Muscle layer of colon (tissue), 2 donors: Measurements from ENCODE around the gene RNU6-9.
"Not testable (repeated sequence)": the region's sequence is repeated elsewhere in the genome, so short reads cannot be mapped to it uniquely, and the experiment has no call there.

ENCODE experiments used
- H3K27ac ChIP-seq: one replicate; pipeline ENCODE4 v1.7.0; 2013; ENCODE audit warnings: low read depth, mild to moderate bottlenecking, low read length, moderate library complexity
- H3K27me3 ChIP-seq, 2 donors: one replicate each; pipeline ENCODE4 v1.7.0; 2013; ENCODE audit warnings: low read length in 2 of 2, mild to moderate bottlenecking in 2 of 2; ENCODE audit not compliant: insufficient read depth in 2 of 2, control insufficient read depth in 1 of 2
- H3K36me3 ChIP-seq: one replicate; pipeline ENCODE4 v1.7.0; 2013; ENCODE audit warnings: mild to moderate bottlenecking, low read length; ENCODE audit not compliant: insufficient read depth
- H3K4me1 ChIP-seq: one replicate; pipeline ENCODE4 v1.7.0; 2013; ENCODE audit warnings: mild to moderate bottlenecking, low read length; ENCODE audit not compliant: insufficient read depth
- H3K4me3 ChIP-seq, 2 donors: one replicate each; pipeline ENCODE4 v1.7.0; 2013; ENCODE audit warnings: low read length in 2 of 2, low read depth in 1 of 2, mild to moderate bottlenecking in 1 of 2, moderate library complexity in 1 of 2
- H3K9ac ChIP-seq: one replicate; pipeline ENCODE4 v1.7.0; 2013; ENCODE audit warnings: low read length
- H3K9me3 ChIP-seq: one replicate; pipeline ENCODE4 v1.7.0; 2013; ENCODE audit warnings: mild to moderate bottlenecking, low read length
- donor health status: abdominal sarcoma.
- donor health status: Adenocarcinoma of cecum.

Gene RNU6-9

DNA sequence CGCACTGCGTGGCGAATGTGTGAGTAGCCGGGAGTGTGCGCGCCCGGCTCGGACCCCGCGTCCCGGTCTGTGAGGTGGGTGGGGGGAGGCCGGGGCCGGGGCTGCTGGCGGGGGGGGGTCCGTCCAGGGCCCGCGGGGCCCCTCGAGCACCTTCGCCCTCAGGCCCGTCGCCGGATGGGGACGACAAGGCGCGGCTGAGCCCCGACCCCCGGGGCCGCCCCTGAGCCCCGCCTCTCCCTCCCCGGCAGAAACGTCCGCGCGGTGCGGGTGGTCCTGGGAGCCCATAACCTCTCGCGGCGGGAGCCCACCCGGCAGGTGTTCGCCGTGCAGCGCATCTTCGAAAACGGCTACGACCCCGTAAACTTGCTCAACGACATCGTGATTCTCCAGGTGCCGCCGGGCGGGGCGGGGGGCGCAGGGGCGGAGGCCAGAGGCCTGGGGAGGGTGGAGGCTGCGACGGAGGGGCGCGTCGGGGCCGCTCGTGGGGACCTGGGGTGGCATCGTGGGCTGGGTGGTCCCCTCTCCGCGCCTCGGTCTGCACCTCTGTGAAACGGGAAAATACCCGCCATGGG lies 40.2 kb upstream of the RNU6-9 start:
- Histone ChIP-seq H3K9me3 (no peaks in the 10 kb centered on the region), H3K9ac (no peak overlapping the region), H3K4me1 (peaks cover 15% of the 10 kb centered on the region), H3K27me3 (peaks cover under 1 to 26% of the 10 kb centered on the region in 2 donors), H3K27ac (no peak overlapping the region), H3K36me3 (no peaks in the 10 kb centered on the region), H3K4me3 (no peak overlapping the region)

DNA sequence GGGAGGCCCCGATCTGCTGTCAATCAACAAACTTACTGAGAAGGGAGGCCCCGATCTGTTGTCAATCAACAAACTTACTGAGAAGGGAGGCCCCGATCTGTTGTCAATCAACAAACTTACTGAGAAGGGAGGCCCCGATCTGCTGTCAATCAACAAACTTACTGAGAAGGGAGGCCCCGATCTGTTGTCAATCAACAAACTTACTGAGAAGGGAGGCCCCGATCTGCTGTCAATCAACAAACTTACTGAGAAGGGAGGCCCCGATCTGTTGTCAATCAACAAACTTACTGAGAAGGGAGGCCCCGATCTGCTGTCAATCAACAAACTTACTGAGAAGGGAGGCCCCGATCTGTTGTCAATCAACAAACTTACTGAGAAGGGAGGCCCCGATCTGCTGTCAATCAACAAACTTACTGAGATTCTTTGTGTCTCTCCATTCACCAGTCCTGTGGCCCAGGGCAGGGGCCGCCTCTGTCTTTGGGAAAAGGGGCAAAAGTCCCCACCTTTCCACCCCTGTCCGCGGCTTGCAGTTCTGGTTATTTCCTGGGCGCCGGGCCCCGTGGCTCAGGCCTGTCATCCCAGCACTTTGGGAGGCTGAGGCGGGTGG lies 39.6 kb upstream of the RNU6-9 start:
- peaks cover 7 to 32% of the 10 kb centered on the region in 2 donors for H3K27me3 ChIP-seq
- not testable (repeated sequence) for H3K4me3 ChIP-seq, H3K36me3 ChIP-seq, H3K27ac ChIP-seq, H3K9ac ChIP-seq, H3K9me3 ChIP-seq
- H3K4me1 ChIP-seq = peaks cover 12% of the 10 kb centered on the region

DNA sequence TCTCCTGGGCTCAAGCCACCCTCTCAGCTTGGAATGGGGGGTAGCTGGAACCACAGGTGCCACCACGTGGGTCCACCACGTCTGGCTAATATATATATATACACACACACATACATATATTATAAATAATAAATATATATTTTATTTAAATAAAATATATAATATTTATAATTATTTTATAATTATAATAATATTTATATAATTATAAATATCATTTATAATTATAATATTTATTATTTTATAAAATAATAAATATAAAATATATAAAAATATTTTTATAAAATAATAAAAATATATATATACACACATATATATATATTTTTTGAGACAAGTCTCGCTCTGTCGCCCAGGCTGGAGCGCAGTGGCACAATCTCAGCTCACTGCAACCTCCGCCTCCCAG lies 38.7 kb upstream of the RNU6-9 start:
- H3K36me3 ChIP-seq = no peaks in the 10 kb centered on the region
- peaks cover 8 to 40% of the 10 kb centered on the region in 2 donors for H3K27me3 ChIP-seq
- H3K9me3 ChIP-seq = no peaks in the 10 kb centered on the region
- H3K9ac ChIP-seq = no peak overlapping the region
- H3K4me3 ChIP-seq = no peak overlapping the region
- H3K27ac ChIP-seq = no peak overlapping the region
- H3K4me1 ChIP-seq = peaks cover 12% of the 10 kb centered on the region

DNA sequence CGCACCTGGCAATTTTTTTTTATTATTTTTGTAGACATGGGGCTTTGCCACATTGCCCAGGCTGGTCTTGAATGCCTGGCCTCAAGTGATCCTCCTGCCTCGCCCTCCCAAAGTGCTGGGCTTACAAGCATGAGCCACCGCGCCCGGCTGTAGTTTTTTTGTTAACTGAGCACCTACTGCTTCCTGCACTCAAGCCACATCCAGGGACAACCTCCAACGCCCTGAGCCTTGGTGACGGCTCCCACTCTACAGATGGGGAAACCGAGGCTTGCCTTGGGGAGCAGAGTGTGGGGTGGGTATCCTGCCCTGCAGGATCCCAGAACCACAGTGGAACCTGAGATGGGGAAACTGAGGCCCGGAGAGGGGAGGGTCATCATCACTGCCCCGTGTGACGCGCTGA lies 38.1 kb upstream of the RNU6-9 start:
- no peaks in the 10 kb centered on the region for H3K9me3 ChIP-seq
- no peaks in the 10 kb centered on the region for H3K36me3 ChIP-seq
- no peak overlapping the region for H3K4me3 ChIP-seq
- no peak overlapping the region for H3K9ac ChIP-seq
- peaks cover 8 to 46% of the 10 kb centered on the region in 2 donors for H3K27me3 ChIP-seq
- H3K4me1 ChIP-seq = peaks cover 12% of the 10 kb centered on the region
- no peak overlapping the region for H3K27ac ChIP-seq

DNA sequence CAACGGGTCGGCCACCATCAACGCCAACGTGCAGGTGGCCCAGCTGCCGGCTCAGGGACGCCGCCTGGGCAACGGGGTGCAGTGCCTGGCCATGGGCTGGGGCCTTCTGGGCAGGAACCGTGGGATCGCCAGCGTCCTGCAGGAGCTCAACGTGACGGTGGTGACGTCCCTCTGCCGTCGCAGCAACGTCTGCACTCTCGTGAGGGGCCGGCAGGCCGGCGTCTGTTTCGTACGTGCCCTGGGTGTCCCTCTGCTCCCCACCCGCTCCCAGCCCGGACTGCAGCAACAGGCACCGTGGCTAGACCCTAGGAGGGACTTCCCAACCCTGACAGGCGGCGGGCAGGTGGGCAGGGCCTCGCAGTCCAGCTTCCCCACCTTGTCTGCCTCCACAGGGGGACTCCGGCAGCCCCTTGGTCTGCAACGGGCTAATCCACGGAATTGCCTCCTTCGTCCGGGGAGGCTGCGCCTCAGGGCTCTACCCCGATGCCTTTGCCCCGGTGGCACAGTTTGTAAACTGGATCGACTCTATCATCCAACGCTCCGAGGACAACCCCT lies 37.6 kb upstream of the RNU6-9 start:
- Histone ChIP-seq H3K4me1 (peaks cover 7% of the 10 kb centered on the region), H3K9ac (no peak overlapping the region), H3K27ac (no peak overlapping the region), H3K9me3 (no peaks in the 10 kb centered on the region), H3K27me3 (peaks cover 8 to 51% of the 10 kb centered on the region in 2 donors), H3K4me3 (no peak overlapping the region), H3K36me3 (no peaks in the 10 kb centered on the region)

DNA sequence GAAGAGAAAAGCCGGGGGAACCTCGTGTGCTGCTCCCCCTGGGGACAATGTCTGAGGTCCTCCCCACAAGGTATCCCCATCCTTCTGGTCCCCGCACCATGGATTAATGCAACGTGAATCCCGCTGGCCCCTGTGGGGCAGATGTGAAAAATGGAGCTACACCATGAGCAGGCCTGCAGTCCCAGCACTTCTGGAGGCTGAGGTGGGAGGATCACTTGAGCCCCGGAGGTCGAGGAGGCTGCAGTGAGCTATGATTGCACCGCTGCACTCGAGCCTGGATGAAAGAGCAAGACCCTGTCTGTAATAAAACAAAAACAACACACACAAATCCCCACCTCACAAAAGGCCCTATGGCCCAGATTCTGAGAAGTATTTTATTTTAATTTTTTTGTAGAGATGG lies 35.0 kb upstream of the RNU6-9 start:
- H3K27ac ChIP-seq = no peak overlapping the region
- H3K27me3 ChIP-seq = peaks cover 8 to 54% of the 10 kb centered on the region in 2 donors
- peaks cover 4% of the 10 kb centered on the region for H3K4me1 ChIP-seq
- H3K9me3 ChIP-seq = no peaks in the 10 kb centered on the region
- H3K4me3 ChIP-seq = no peak overlapping the region
- no peaks in the 10 kb centered on the region for H3K36me3 ChIP-seq
- H3K9ac ChIP-seq = no peak overlapping the region

DNA sequence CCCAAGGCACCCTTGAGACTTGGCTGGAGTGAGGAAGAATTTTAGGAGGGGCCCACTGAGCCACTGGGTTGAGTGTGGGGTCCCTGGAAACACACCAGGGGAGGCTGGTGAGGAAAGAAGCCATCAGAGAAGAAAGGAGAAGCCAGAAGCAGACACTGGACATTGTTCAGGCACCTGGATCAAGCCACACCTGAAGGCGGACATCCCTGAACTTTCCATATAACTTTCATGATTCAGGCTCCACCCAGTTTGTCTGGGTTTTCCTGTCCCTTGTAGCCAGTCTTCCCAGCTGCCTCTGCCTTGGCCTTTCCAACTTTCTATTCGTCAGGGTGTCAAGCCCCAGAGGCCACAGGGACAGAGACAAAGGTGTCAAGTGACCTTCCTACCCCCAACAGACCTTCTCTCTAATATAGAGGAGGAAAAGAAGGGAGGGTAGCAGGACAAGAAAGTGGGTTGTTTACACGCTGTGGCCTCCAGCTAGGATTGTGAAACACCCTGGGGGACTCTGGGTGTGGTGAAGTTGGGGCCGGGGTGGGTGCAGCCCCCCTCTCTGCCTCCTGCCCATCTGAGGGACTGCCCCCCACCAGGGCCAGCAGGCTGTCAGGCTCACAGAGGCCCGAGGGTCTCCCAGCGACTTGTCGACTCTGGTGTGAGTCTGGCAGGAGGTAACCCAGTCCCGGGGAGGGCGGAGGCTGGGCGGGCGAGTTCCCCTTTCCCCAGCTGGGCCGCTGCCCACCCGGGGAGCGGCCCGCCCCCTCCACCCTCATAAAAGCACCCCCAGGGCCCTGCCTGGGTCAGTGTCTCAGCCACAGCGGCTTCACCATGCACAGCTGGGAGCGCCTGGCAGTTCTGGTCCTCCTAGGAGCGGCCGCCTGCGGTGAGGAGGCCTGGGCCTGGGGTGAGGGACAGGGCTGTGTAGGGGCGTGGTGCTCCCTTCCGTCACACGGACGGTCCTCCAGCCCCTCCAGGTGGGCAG lies 34.1 kb upstream of the RNU6-9 start, which contains the start of gene CFD:
Gene CFD, plus strand, starts transcription at position 797 of the 976 bp plus-strand sequence. Its CDS starts 26 bp downstream, at position 823.
- H3K9ac ChIP-seq = no peak within 1 kb of the TSS
- peak within 1 kb of the TSS; percentile 20 for H3K27ac ChIP-seq
- H3K27me3 ChIP-seq = peaks cover 8 to 53% of the 10 kb centered on the region in 2 donors

DNA sequence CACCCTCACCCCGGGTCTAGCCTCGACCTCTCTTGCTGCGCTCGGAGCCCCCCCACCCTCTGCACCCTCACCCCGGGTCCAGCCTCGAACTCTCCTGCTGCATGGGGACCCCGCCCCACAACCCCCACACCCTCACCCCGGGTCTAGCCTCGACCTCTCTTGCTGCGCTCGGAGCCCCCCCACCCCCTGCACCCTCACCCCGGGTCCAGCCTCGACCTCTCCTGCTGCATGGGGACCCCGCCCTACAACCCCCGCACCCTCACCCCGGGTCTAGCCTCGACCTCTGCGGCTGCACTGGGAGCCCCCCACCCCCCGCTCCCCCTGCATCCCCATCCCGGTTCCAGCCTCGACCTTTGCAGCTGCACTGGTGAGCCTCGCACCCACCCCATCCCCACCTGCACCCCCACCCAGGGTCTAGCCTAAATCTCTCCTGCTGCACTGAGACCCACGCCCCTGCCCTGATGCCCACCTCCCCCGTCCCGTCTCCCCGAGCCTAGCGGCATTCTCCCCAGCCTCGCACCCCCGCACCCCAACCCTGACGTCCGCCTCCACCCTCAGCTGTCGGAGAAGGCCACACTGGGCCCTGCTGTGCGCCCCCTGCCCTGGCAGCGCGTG lies 32.0 kb upstream of the RNU6-9 start:
- H3K27me3 ChIP-seq = peaks cover 8 to 45% of the 10 kb centered on the region in 2 donors
- no peak overlapping the region for H3K4me3 ChIP-seq
- H3K9ac ChIP-seq = no peak overlapping the region
- no peaks in the 10 kb centered on the region for H3K36me3 ChIP-seq
- no peaks in the 10 kb centered on the region for H3K9me3 ChIP-seq
- peaks cover 7% of the 10 kb centered on the region for H3K4me1 ChIP-seq
- no peak overlapping the region for H3K27ac ChIP-seq

More for the DNA sequence above, 34.1 kb upstream of the RNU6-9 start, which contains the start of gene CFD:
- Histone ChIP-seq H3K4me1 (peaks cover 7% of the 10 kb centered on the region), H3K9me3 (no peaks in the 10 kb centered on the region), H3K4me3 (peak within 1 kb of the TSS; percentile 32 to 38), H3K36me3 (no peaks in the 10 kb centered on the region)

DNA sequence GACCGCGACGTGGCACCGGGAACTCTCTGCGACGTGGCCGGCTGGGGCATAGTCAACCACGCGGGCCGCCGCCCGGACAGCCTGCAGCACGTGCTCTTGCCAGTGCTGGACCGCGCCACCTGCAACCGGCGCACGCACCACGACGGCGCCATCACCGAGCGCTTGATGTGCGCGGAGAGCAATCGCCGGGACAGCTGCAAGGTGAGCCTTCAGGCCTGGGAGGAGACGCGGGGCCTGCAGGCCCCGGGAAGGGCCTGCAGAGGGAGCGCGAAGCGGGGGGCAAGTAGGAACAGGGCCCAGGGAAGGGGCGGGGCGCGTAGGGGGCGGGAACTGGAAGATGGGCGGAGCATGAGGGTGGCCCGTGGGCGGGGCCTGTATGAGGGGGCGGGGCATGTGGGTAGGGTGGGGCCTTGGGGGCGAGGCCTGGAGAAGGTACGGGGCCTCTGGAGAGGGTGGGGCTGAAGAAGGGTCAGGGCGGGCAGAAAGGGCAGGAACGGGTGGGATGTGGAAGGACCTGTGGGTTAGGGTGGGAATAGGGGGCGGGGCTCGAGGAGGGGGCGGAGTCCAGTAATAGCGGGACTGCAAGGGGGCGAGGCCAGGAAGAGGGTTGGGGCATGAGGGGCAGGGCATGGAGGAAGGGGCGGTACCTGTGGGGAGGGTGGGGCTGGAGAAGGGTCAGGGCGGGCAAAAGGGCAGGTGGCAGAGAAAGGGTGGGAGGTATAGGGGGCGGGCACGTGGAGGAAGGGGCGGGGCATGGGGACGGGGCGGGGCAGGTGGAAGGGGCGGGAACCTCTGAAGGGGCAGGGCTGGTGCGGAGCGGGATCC lies 31.3 kb upstream of the RNU6-9 start:
- Histone ChIP-seq H3K36me3 (no peaks in the 10 kb centered on the region), H3K4me1 (peaks cover 7% of the 10 kb centered on the region), H3K9ac (no peak overlapping the region), H3K27me3 (peaks cover 8 to 41% of the 10 kb centered on the region in 2 donors), H3K27ac (no peak overlapping the region), H3K9me3 (no peaks in the 10 kb centered on the region), H3K4me3 (no peak overlapping the region)

DNA sequence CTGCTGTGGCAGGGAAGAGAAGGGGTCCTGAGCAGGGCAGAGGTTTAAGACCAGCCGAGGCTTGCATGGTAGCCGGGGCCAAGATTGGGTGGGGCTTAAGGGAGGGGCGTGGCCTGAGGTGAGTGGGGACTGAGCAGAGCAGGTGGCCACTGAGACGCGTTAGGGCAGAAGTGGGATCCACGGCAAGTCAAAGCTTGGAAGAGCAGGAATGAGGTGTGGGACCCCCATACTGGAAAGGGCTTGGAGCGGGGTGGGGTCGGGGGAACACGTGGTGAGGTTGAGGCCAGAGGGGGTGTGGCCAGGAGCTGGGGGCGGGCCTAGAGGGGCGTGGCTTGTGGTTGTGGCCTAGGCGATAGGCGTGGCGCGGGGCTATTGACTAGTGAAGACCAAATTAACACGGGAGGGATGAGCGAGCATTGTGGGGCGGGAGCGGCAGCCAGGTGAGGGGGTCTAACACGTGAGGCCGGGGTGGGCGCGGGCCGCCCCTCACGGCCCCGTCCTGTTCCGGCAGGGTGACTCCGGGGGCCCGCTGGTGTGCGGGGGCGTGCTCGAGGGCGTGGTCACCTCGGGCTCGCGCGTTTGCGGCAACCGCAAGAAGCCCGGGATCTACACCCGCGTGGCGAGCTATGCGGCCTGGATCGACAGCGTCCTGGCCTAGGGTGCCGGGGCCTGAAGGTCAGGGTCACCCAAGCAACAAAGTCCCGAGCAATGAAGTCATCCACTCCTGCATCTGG lies 30.5 kb upstream of the RNU6-9 start:
- H3K27me3 ChIP-seq = peaks cover 8 to 41% of the 10 kb centered on the region in 2 donors
- H3K4me3 ChIP-seq = no peak overlapping the region
- no peak overlapping the region for H3K27ac ChIP-seq
- peaks cover 7% of the 10 kb centered on the region for H3K4me1 ChIP-seq
- no peak overlapping the region for H3K9ac ChIP-seq
- no peaks in the 10 kb centered on the region for H3K9me3 ChIP-seq
- peaks cover 6% of the 10 kb centered on the region for H3K36me3 ChIP-seq
